ENCODE measurements around the gene KRT222.

DNA sequence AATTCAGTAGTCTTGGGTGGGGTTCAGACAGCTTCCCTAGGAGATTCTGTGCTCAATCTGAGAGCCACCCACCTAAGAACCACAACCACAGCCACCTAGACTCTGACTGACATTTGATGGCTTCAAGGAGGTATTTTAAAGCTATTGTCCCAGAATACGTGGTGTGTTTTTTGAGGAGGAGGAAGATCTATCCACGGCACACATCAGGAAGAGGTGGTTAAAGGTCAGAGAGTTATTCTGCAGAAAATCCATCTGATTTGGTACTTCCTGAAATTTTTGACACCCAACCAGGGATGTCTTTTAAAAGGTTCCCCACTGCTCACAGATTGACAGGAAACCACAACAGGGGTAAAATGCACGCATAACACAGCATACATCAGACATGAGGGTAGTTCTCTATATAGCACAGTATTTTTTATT is 42.5 kb downstream of the KRT222 start:
- no peak for TF ChIP-seq EZH2 (optimal IDR thresholded peaks at IDR 0.05; ENCODE audit: low read depth, low read length)
- TF ChIP-seq CTCF (IDR thresholded peaks at IDR 0.05; ENCODE audit: low read length) = no peak
- no peak for TF ChIP-seq EZH2phosphoT487 (IDR thresholded peaks at IDR 0.05; ENCODE audit: low read length)

Measured in MM.1S (cell line).